Adrenal gland (tissue), 5 donors: ENCODE data around the gene XYLB.

ENCODE experiments used
- CTCF ChIP-seq, 6 experiments: fragments of 450-650 bp in 4 of 6; fragments of 200-600 bp in 2 of 6; sonication (generic) in 1 of 6; IDR thresholded peaks; 1 replicate in 5 of 6; 2 replicates in 1 of 6; pipeline versions ENCODE4 v1.5.1 to v1.8.0; 2016 to 2021; ENCODE audit warnings: antibody characterized with exemption in 6 of 6, mild to moderate bottlenecking in 2 of 6, moderate library complexity in 1 of 6
- POLR2A ChIP-seq, 2 donors: fragments of 450-650 bp; IDR thresholded peaks; one replicate each; pipeline ENCODE4 v1.6.1; 2017; ENCODE audit warnings: antibody characterized with exemption in 2 of 2, mild to moderate bottlenecking in 2 of 2, moderate library complexity in 1 of 2
- donor health status: DM: no; HTN: no; CAD: no.

- TF ChIP-seq CTCF (IDR thresholded peaks at IDR 0.05) (no peak), POLR2A (IDR thresholded peaks at IDR 0.05) (no peak)
These were observed 19.1 kb upstream of the XYLB start for GRCh38 chr3:38327335-38328009.
